Fibroblast of lung (primary cell): ENCODE measurements around the gene SLIT1. TPM values are rescaled to one million over a fixed set of nuclear protein-coding genes. Genes with fewer than 3 reads are reported as not detected.

ENCODE experiments used
- DNase-seq, 2 donors: peaks; one replicate each; pipeline versions ENCODE4 v3.0.0 to v3.0.0-alpha.2; 2010; ENCODE audit warnings: low read depth in 2 of 2
- H2AFZ ChIP-seq: 2 replicates; pipeline ENCODE4 v1.5.1; 2012; ENCODE audit warnings: low read length, control low read depth, inconsistent platforms
- H3K27ac ChIP-seq: 2 replicates; pipeline ENCODE4 v1.5.1; 2011; ENCODE audit warnings: low read length, control low read depth; ENCODE audit not compliant: insufficient read depth
- H3K27me3 ChIP-seq: 2 replicates; pipeline ENCODE4 v1.5.1; 2011; ENCODE audit warnings: mild to moderate bottlenecking, low read length; ENCODE audit not compliant: control insufficient read depth, insufficient read depth
- H3K36me3 ChIP-seq: 2 replicates; pipeline ENCODE4 v1.5.1; 2011; ENCODE audit warnings: low read length; ENCODE audit not compliant: control insufficient read depth, insufficient read depth
- H3K4me1 ChIP-seq: 2 replicates; pipeline ENCODE4 v1.5.1; 2011; ENCODE audit warnings: low read length; ENCODE audit not compliant: control insufficient read depth, insufficient read depth; ENCODE audit errors: extremely low read depth
- H3K4me2 ChIP-seq: 2 replicates; pipeline ENCODE4 v1.5.1; 2011; ENCODE audit warnings: low read length, control low read depth; ENCODE audit not compliant: insufficient read depth; ENCODE audit errors: extremely low read depth
- H3K4me3 ChIP-seq, 4 experiments: fragments of 200-600 bp in 1 of 4; sonication (generic) in 1 of 4; replicated peaks in 1 of 4; 2 replicates each; pipeline ENCODE4 v1.5.1; 2011 to 2016; ENCODE audit warnings: low read length in 4 of 4, low read depth in 3 of 4, mild to moderate bottlenecking in 3 of 4, control low read depth in 2 of 4, inconsistent platforms in 1 of 4, mixed read lengths in 1 of 4; ENCODE audit not compliant: insufficient read depth in 1 of 4; ENCODE audit errors: control extremely low read depth in 1 of 4
- H3K79me2 ChIP-seq: 2 replicates; pipeline ENCODE4 v1.5.1; 2012; ENCODE audit warnings: mild to moderate bottlenecking, low read length, inconsistent platforms; ENCODE audit not compliant: control insufficient read depth, insufficient read depth
- H3K9ac ChIP-seq: 2 replicates; pipeline ENCODE4 v1.5.1; 2011; ENCODE audit warnings: mild to moderate bottlenecking, low read length, control low read depth; ENCODE audit not compliant: insufficient read depth
- H3K9me3 ChIP-seq: 2 replicates; pipeline ENCODE4 v1.5.1; 2012; ENCODE audit warnings: low read depth, low read length; ENCODE audit not compliant: control insufficient read depth, insufficient read depth
- H4K20me1 ChIP-seq: 2 replicates; pipeline ENCODE4 v1.5.1; 2011; ENCODE audit warnings: low read length; ENCODE audit not compliant: control insufficient read depth, insufficient read depth; ENCODE audit errors: extremely low read depth
- CTCF ChIP-seq, 2 donors: IDR thresholded peaks in 1 of 2; conservative IDR thresholded peaks in 1 of 2; 1 replicate in 1 of 2; 2 replicates in 1 of 2; pipeline ENCODE4 v1.5.1; 2011 to 2012; ENCODE audit warnings: low read length in 2 of 2, control low read depth in 1 of 2, inconsistent platforms in 1 of 2, low read depth in 1 of 2, mild to moderate bottlenecking in 1 of 2
- EZH2 ChIP-seq: IDR thresholded peaks from 2 replicates; pipeline ENCODE4 v1.5.1; 2012; ENCODE audit warnings: low read length, control low read depth, mild to moderate bottlenecking; ENCODE audit errors: missing control alignments
- polyA plus RNA-seq, 2 donors: library from polyadenylated mRNA; depleted of rRNA in 1 of 2; stranded (reverse) in 1 of 2; unstranded in 1 of 2; fragments of >200 nt; gene quantifications; 2 replicates each; pipeline ENCODE4 v1.2.1, GENCODE V29; 2011 to 2012; ENCODE audit warnings: missing spikeins in 1 of 2
- total RNA-seq: library from RNA; depleted of rRNA; stranded (reverse); fragments of >200 nt; gene quantifications from 2 replicates; pipeline ENCODE4 v1.2.1, GENCODE V29; 2014

Gene SLIT1
- total and polyA plus RNA-seq, 2 donors (not counting 1 experiment from before 2014, with no cell fraction given), result 0.02 to 0.17 TPM

- H3K4me3 ChIP-seq, result no peak overlapping the region
- H3K36me3 ChIP-seq, result no peaks in the 10 kb centered on the region
- DNase-seq, result no peak
- H3K27ac ChIP-seq, result no peak overlapping the region
- TF ChIP-seq EZH2 (peak; percentile 60), CTCF (conservative IDR thresholded peaks at IDR 0.05 in 1 of 2, IDR thresholded peaks at IDR 0.05 in 1 of 2; ENCODE audit: low read depth in 1 of 2, low read length in 2 of 2) (no peak)
- H4K20me1 ChIP-seq, result no peaks in the 10 kb centered on the region
- no peak overlapping the region for H3K4me2 ChIP-seq
- H3K9ac ChIP-seq, result no peak overlapping the region
- H3K9me3 ChIP-seq, result no peaks in the 10 kb centered on the region
- peaks cover 18% of the 10 kb centered on the region for H3K27me3 ChIP-seq
- H3K79me2 ChIP-seq, result no peaks in the 10 kb centered on the region
- no peak overlapping the region for H2AFZ ChIP-seq
- H3K4me1 ChIP-seq, result no peaks in the 10 kb centered on the region
These were observed 44.6 kb downstream of the SLIT1 start for GRCh38 chr10:97140902-97141745.

- DNase-seq, result no peak
- no peaks in the 10 kb centered on the region for H3K79me2 ChIP-seq
- H2AFZ ChIP-seq, result no peak overlapping the region
- no peak overlapping the region for H3K4me2 ChIP-seq
- no peak overlapping the region for H3K27ac ChIP-seq
- H3K4me1 ChIP-seq, result no peaks in the 10 kb centered on the region
- H3K36me3 ChIP-seq, result no peaks in the 10 kb centered on the region
- no peak overlapping the region for H3K9ac ChIP-seq
- H3K27me3 ChIP-seq, result peaks cover 18% of the 10 kb centered on the region
- no peaks in the 10 kb centered on the region for H4K20me1 ChIP-seq
- no peak for TF ChIP-seq EZH2
- TF ChIP-seq CTCF (conservative IDR thresholded peaks at IDR 0.05 in 1 of 2, IDR thresholded peaks at IDR 0.05 in 1 of 2; ENCODE audit: low read depth in 1 of 2, low read length in 2 of 2), result no peak
- no peaks in the 10 kb centered on the region for H3K9me3 ChIP-seq
- H3K4me3 ChIP-seq, result no peak overlapping the region
These were observed 45.5 kb downstream of the SLIT1 start for GRCh38 chr10:97140049-97140846.

GRCh38 chr10:97139651-97140048, 46.1 kb downstream of the SLIT1 start:
- no peak for DNase-seq
- no peak overlapping the region for H3K9ac ChIP-seq
- H2AFZ ChIP-seq, result no peak overlapping the region
- no peak overlapping the region for H3K4me2 ChIP-seq
- H3K4me3 ChIP-seq, result no peak overlapping the region
- H3K79me2 ChIP-seq, result no peaks in the 10 kb centered on the region
- H3K27me3 ChIP-seq, result peaks cover 18% of the 10 kb centered on the region
- H3K36me3 ChIP-seq, result no peaks in the 10 kb centered on the region
- no peaks in the 10 kb centered on the region for H3K4me1 ChIP-seq
- no peaks in the 10 kb centered on the region for H4K20me1 ChIP-seq
- TF ChIP-seq EZH2, result no peak
- TF ChIP-seq CTCF (conservative IDR thresholded peaks at IDR 0.05 in 1 of 2, IDR thresholded peaks at IDR 0.05 in 1 of 2; ENCODE audit: low read depth in 1 of 2, low read length in 2 of 2), result no peak
- H3K9me3 ChIP-seq, result no peaks in the 10 kb centered on the region
- H3K27ac ChIP-seq, result no peak overlapping the region
